GM12878 (cell line): ENCODE results near the gene SH2D2A. TPM values are rescaled to one million over a fixed set of nuclear protein-coding genes. Genes with fewer than 3 reads are reported as not detected.

ENCODE experiments used
- ATAC-seq: fragments of 200-7000 bp; cut with Tn5 transposase; 3 replicates; pipeline ENCODE4 v1.9.1; 2020; ENCODE audit warnings: mild to moderate bottlenecking, moderate library complexity
- BruUV-seq: library from RNA; stranded (reverse); fragments of 400-500 nt; replicated peaks from 2 replicates; lab custom pipeline; 2021; lab: Mats Ljungman, UMichigan
- CTCF ChIA-PET: fragments of 300-600 bp; sonication (Branson Sonifier 250); formaldehyde crosslinking; extraction: SDS; loops from one replicate; lab custom pipeline; 2021; ENCODE audit warnings: inconsistent platforms; lab: Yijun Ruan, JAX
- POLR2A ChIA-PET: fragments of 350-600 bp; formaldehyde crosslinking; extraction: SDS; loops from one replicate; lab custom pipeline; 2021; ENCODE audit warnings: inconsistent platforms; lab: Charles Lee
- RAD21 ChIA-PET: fragments of 300-600 bp; sonication (Branson Sonifier 250); formaldehyde crosslinking; loops from one replicate; lab custom pipeline; 2023; ENCODE audit warnings: antibody characterized with exemption; ENCODE audit not compliant: unreplicated experiment; lab: Charles Lee
- SMC1A ChIA-PET: fragments of 300-600 bp; sonication (Branson Sonifier 250); formaldehyde crosslinking; loops from one replicate; lab custom pipeline; 2023; ENCODE audit not compliant: unreplicated experiment, uncharacterized antibody; lab: Charles Lee
- DNase-seq: peaks from one replicate; pipeline ENCODE4 v3.0.0-alpha.2; 2011; ENCODE audit warnings: low read depth, low spot score
- FAIRE-seq: peaks from 3 replicates; lab custom pipeline; 2011; peaks lifted over from hg19 to GRCh38; lab: Jason Lieb, UNC
- H2AFZ ChIP-seq: 2 replicates; pipeline ENCODE4 v1.6.0; 2011; ENCODE audit warnings: low read depth, low read length, control low read depth; ENCODE audit not compliant: control insufficient read depth
- H3K27ac ChIP-seq: 2 replicates; pipeline ENCODE4 v1.5.1; 2011; ENCODE audit warnings: control low read depth; ENCODE audit not compliant: control insufficient read depth, insufficient read depth
- H3K27me3 ChIP-seq, 2 experiments: replicated peaks in 1 of 2; 2 replicates each; pipeline versions ENCODE4 v1.6.0 to v1.6.1; 2011; ENCODE audit warnings: low read length in 1 of 2; ENCODE audit not compliant: control insufficient read depth in 2 of 2, insufficient read depth in 2 of 2
- H3K36me3 ChIP-seq, 2 experiments: 2 replicates each; pipeline ENCODE4 v1.5.1; 2011; ENCODE audit warnings: low read length in 1 of 2; ENCODE audit not compliant: control insufficient read depth in 2 of 2, insufficient read depth in 2 of 2
- H3K4me1 ChIP-seq: 2 replicates; pipeline ENCODE4 v1.6.1; 2011; ENCODE audit warnings: mild to moderate bottlenecking, low read length, moderate library complexity, mixed read lengths; ENCODE audit not compliant: control insufficient read depth, insufficient read depth
- H3K4me2 ChIP-seq: 2 replicates; pipeline ENCODE4 v1.6.0; 2011; ENCODE audit warnings: control low read depth; ENCODE audit not compliant: control insufficient read depth, insufficient read depth
- H3K4me3 ChIP-seq: fragments of 200-600 bp; sonication (generic); 2 replicates; pipeline ENCODE4 v1.5.1; 2016
- H3K79me2 ChIP-seq: 2 replicates; pipeline ENCODE4 v1.6.0; 2011; ENCODE audit warnings: low read length; ENCODE audit not compliant: control insufficient read depth, insufficient read depth
- H3K9ac ChIP-seq: 2 replicates; pipeline ENCODE4 v1.8.0; 2011; ENCODE audit warnings: low read length, control low read depth, mixed read lengths; ENCODE audit not compliant: control insufficient read depth, insufficient read depth
- H3K9me3 ChIP-seq: replicated peaks from 3 replicates; pipeline ENCODE4 v1.5.1; 2011; ENCODE audit warnings: mild to moderate bottlenecking, low read length; ENCODE audit not compliant: control insufficient read depth, insufficient read depth
- H4K20me1 ChIP-seq: 2 replicates; pipeline ENCODE4 v1.6.0; 2011; ENCODE audit not compliant: control insufficient read depth, insufficient read depth
- CREB1 ChIP-seq: IDR thresholded peaks from 2 replicates; pipeline ENCODE4 v1.6.1; 2012; ENCODE audit warnings: low read depth, mild to moderate bottlenecking, inconsistent platforms
- CTCF ChIP-seq, 3 experiments: IDR thresholded peaks in 2 of 3; conservative IDR thresholded peaks in 1 of 3; 2 replicates each; pipeline ENCODE4 v1.5.1; 2011; ENCODE audit warnings: low read depth in 3 of 3, low read length in 3 of 3, mild to moderate bottlenecking in 3 of 3, control low read depth in 2 of 3, moderate library complexity in 2 of 3, inconsistent platforms in 1 of 3, mixed read lengths in 1 of 3; ENCODE audit not compliant: control insufficient read depth in 2 of 3, insufficient read depth in 1 of 3; ENCODE audit errors: extremely low read depth in 1 of 3
- E2F4 ChIP-seq: IDR thresholded peaks from 2 replicates; pipeline ENCODE4 v1.6.1; 2012; ENCODE audit warnings: low read depth, low read length, improper control_type of control experiment
- LARP7 ChIP-seq: fragments of 450-650 bp; IDR thresholded peaks from 2 replicates; pipeline ENCODE4 v1.6.1; 2017; ENCODE audit warnings: mild to moderate bottlenecking
- MTA2 ChIP-seq: fragments of 450-650 bp; IDR thresholded peaks from 2 replicates; pipeline ENCODE4 v1.6.1; 2016; ENCODE audit warnings: low read depth, mild to moderate bottlenecking, moderate library complexity
- POLR2A ChIP-seq: IDR thresholded peaks from 2 replicates; pipeline ENCODE4 v1.6.1; 2011; ENCODE audit warnings: low read depth, mild to moderate bottlenecking, low read length
- REST ChIP-seq: IDR thresholded peaks from 2 replicates; pipeline ENCODE4 v1.6.1; 2012; ENCODE audit warnings: mild to moderate bottlenecking, low read depth, low read length
- SIX5 ChIP-seq: IDR thresholded peaks from 2 replicates; pipeline ENCODE4 v1.6.1; 2011; ENCODE audit warnings: mild to moderate bottlenecking, low read depth, low read length, moderate library complexity; ENCODE audit not compliant: severe bottlenecking
- STAT1 ChIP-seq: fragments of 450-650 bp; conservative IDR thresholded peaks from 2 replicates; pipeline ENCODE4 v1.6.1; 2014; ENCODE audit warnings: antibody characterized with exemption, mild to moderate bottlenecking
- TARDBP ChIP-seq: IDR thresholded peaks from 2 replicates; pipeline ENCODE4 v1.6.1; 2016; ENCODE audit warnings: borderline replicate concordance
- WGBS: methylation state at CpG from one replicate; pipeline ENCODE4 v1.1.6; 2016; ENCODE audit warnings: low lambda C conversion rate; ENCODE audit not compliant: insufficient replicate concordance, insufficient coverage; ENCODE audit errors: missing lambda C conversion rate; 5-methylcytosine and 5-hydroxymethylcytosine counted together
- in situ Hi-C: fragments of 300-500 bp; cut with MboI; formaldehyde crosslinking; loops from 9 replicates; pipeline ENCODE4 v1.14.3; 2018; ENCODE audit warnings: mixed read lengths
- intact Hi-C: fragments of 100-400 bp; cut with micrococcal nuclease; formaldehyde crosslinking; loops from one replicate; pipeline ENCODE4 v1.14.2; 2022; ENCODE audit not compliant: unreplicated experiment
- polyA plus RNA-seq, 11 experiments: library from polyadenylated mRNA; depleted of rRNA in 4 of 11; unstranded in 6 of 11; stranded (reverse) in 5 of 11; fragments of >200 nt; fragmentation: Nextera tagmentation in 4 of 11; fragmentation: Illumina TruSeq in 1 of 11; extraction: Ambion mirVana in 4 of 11; extraction: Trizol in 1 of 11; gene quantifications; 1 replicate in 1 of 11; 2 replicates in 10 of 11; pipeline versions ENCODE4 v1.2.1 to v1.2.3, GENCODE V29; 2011 to 2016; ENCODE audit warnings: inconsistent platforms in 2 of 11, missing spikeins in 2 of 11, low read depth in 1 of 11
- total RNA-seq, 4 experiments: library from RNA; depleted of rRNA in 3 of 4; stranded (reverse); fragments of >200 nt in 3 of 4; fragmentation: Illumina TruSeq in 1 of 4; extraction: Trizol in 1 of 4; gene quantifications; 2 replicates each; pipeline versions ENCODE4 v1.2.1 to v1.2.3, GENCODE V29; 2013 to 2021
- TF ChIP-seq, protein P1 (sequence below): fragments of 450-650 bp; IDR thresholded peaks from 2 replicates; pipeline ENCODE4 v1.6.1; 2017; ENCODE audit warnings: mild to moderate bottlenecking
- TF ChIP-seq, protein P2 (sequence below): fragments of 450-650 bp; IDR thresholded peaks from 2 replicates; pipeline ENCODE4 v1.6.1; 2016; ENCODE audit warnings: mild to moderate bottlenecking

Gene SH2D2A
- total and polyA plus RNA-seq, 10 of the 15 experiments (the other 5 are each of a cell fraction or from before 2014, with no cell fraction given): 0.72 to 15.9 (median 7.0) TPM

- no peak overlapping the region for H3K4me3 ChIP-seq
- no peak for FAIRE-seq
- WGBS: 57% methylated on average over 7 of the region's 7 CpGs
- no peak overlapping the region for H3K4me2 ChIP-seq
- no peaks in the 10 kb centered on the region for H4K20me1 ChIP-seq
- no peaks in the 10 kb centered on the region for H3K9me3 ChIP-seq
- H3K27ac ChIP-seq: no peak overlapping the region
- peaks cover 37 to 53% of the 10 kb centered on the region in 2 experiments for H3K36me3 ChIP-seq
- CTCF ChIA-PET: interaction anchor here (0.7 to 13.1 kb wide), 13 partner anchors 10 to 278 kb away, joined by 3 to 206 read pairs (median 8); partner anchors contain the start of genes INSRR, ISG20L2, METTL25B and NTRK1
- POLR2A ChIA-PET: interaction anchor here (0.7 kb wide), 2 partner anchors 68 to 591 kb away, joined by 4 to 5 read pairs; no protein-coding TSS in a partner anchor
- H3K9ac ChIP-seq: no peak overlapping the region
- intact Hi-C loops (loop anchor here (5.0 kb wide), 1 partner anchor 43 kb away; no protein-coding TSS in a partner anchor), in situ Hi-C loops (no loop called here)
- no peaks in the 10 kb centered on the region for H3K79me2 ChIP-seq
- DNase-seq: no peak
- SMC1A ChIA-PET: interaction anchor here (0.7 to 5.7 kb wide), 9 partner anchors 11 to 95 kb away, joined by 3 to 60 read pairs (median 3); partner anchors contain the start of genes INSRR, ISG20L2, METTL25B and NTRK1
- H2AFZ ChIP-seq: no peak overlapping the region
- H3K27me3 ChIP-seq: no peaks in the 10 kb centered on the region
- RAD21 ChIA-PET: interaction anchor here (6.1 to 11.9 kb wide), 2 partner anchors 66 to 67 kb away, joined by 42 to 115 read pairs; partner anchors contain the start of genes INSRR, ISG20L2, METTL25B and NTRK1
- ATAC-seq: no peak
- peaks cover 17% of the 10 kb centered on the region for H3K4me1 ChIP-seq
- BruUV-seq: no TSS peak
- TF ChIP-seq MTA2: no peak
- no peak for TF ChIP-seq LARP7
- no peak for TF ChIP-seq POLR2A
- TF ChIP-seq STAT1: no peak
- TF ChIP-seq CREB1: no peak
- TF ChIP-seq REST: no peak
- TF ChIP-seq, protein P1, sequence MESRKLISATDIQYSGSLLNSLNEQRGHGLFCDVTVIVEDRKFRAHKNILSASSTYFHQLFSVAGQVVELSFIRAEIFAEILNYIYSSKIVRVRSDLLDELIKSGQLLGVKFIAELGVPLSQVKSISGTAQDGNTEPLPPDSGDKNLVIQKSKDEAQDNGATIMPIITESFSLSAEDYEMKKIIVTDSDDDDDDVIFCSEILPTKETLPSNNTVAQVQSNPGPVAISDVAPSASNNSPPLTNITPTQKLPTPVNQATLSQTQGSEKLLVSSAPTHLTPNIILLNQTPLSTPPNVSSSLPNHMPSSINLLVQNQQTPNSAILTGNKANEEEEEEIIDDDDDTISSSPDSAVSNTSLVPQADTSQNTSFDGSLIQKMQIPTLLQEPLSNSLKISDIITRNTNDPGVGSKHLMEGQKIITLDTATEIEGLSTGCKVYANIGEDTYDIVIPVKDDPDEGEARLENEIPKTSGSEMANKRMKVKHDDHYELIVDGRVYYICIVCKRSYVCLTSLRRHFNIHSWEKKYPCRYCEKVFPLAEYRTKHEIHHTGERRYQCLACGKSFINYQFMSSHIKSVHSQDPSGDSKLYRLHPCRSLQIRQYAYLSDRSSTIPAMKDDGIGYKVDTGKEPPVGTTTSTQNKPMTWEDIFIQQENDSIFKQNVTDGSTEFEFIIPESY: no peak
- TF ChIP-seq, protein P2, sequence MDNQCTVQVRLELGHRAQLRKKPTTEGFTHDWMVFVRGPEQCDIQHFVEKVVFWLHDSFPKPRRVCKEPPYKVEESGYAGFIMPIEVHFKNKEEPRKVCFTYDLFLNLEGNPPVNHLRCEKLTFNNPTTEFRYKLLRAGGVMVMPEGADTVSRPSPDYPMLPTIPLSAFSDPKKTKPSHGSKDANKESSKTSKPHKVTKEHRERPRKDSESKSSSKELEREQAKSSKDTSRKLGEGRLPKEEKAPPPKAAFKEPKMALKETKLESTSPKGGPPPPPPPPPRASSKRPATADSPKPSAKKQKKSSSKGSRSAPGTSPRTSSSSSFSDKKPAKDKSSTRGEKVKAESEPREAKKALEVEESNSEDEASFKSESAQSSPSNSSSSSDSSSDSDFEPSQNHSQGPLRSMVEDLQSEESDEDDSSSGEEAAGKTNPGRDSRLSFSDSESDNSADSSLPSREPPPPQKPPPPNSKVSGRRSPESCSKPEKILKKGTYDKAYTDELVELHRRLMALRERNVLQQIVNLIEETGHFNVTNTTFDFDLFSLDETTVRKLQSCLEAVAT: no peak
- no peak for TF ChIP-seq SIX5
- TF ChIP-seq E2F4: no peak
- no peak for TF ChIP-seq TARDBP
- no peak for TF ChIP-seq CTCF (IDR thresholded peaks at IDR 0.05 in 2 of 3, conservative IDR thresholded peaks at IDR 0.05 in 1 of 3; ENCODE audit: control insufficient read depth in 2 of 3, extremely low read depth in 1 of 3, insufficient read depth in 1 of 3, low read depth in 3 of 3, low read length in 3 of 3)
These were observed 21.9 kb downstream of the SH2D2A start for GRCh38 chr1:156794506-156795373.
